Prostate gland (tissue), 2 donors: ENCODE measurements around the gene PEAR1. TPM values are rescaled to one million over a fixed set of nuclear protein-coding genes. Genes with fewer than 3 reads are reported as not detected.

ENCODE experiments used
- DNase-seq: peaks from one replicate; pipeline ENCODE4 v3.0.0-alpha.2; 2019; ENCODE audit warnings: low spot score
- H3K27ac ChIP-seq, 2 donors: fragments of 200-600 bp; sonication (generic); 2 replicates each; pipeline ENCODE4 v1.5.1; 2017 to 2019
- H3K27me3 ChIP-seq: fragments of 200-600 bp; sonication (generic); replicated peaks from 2 replicates; pipeline ENCODE4 v1.5.1; 2019; ENCODE audit not compliant: insufficient read depth
- H3K36me3 ChIP-seq, 2 donors: fragments of 200-600 bp; sonication (generic); 1 replicate in 1 of 2; 2 replicates in 1 of 2; pipeline versions ENCODE4 v1.5.1 to v1.8.1; 2017 to 2019
- H3K4me1 ChIP-seq: fragments of 200-600 bp; sonication (generic); replicated peaks from 2 replicates; pipeline ENCODE4 v1.5.1; 2019
- H3K4me3 ChIP-seq, 2 donors: fragments of 200-600 bp; sonication (generic); 2 replicates each; pipeline ENCODE4 v1.5.1; 2017 to 2019
- H3K9me3 ChIP-seq: fragments of 200-600 bp; sonication (generic); 2 replicates; pipeline ENCODE4 v1.5.1; 2017
- CTCF ChIP-seq, 4 experiments: fragments of 200-600 bp in 2 of 4; fragments of 450-650 bp in 2 of 4; sonication (generic) in 2 of 4; IDR thresholded peaks; 1 replicate in 3 of 4; 2 replicates in 1 of 4; pipeline ENCODE4 v1.5.1; 2016 to 2019; ENCODE audit warnings: antibody characterized with exemption in 4 of 4, mild to moderate bottlenecking in 2 of 4, moderate library complexity in 2 of 4
- POLR2A ChIP-seq: fragments of 450-650 bp; IDR thresholded peaks from one replicate; pipeline ENCODE4 v1.6.1; 2016; ENCODE audit warnings: antibody characterized with exemption, mild to moderate bottlenecking
- POLR2AphosphoS5 ChIP-seq: sonication (generic); formaldehyde crosslinking; IDR thresholded peaks from one replicate; pipeline ENCODE4 v1.6.1; 2017; ENCODE audit warnings: antibody characterized with exemption
- WGBS: methylation state at CpG from one replicate; pipeline ENCODE4 v1.1.5; 2018; 5-methylcytosine and 5-hydroxymethylcytosine counted together
- intact Hi-C: fragments of 100-400 bp; cut with DNase I; formaldehyde crosslinking; loops from one replicate; pipeline ENCODE4 v1.14.2; 2022
- total RNA-seq, 2 donors: library from RNA; depleted of rRNA; stranded (reverse); fragments of >200 nt; gene quantifications; one replicate each; pipeline ENCODE4 v1.1.0, GENCODE V29; 2016

PEAR1 gene
- total RNA-seq, 2 donors from 2014 or later, result 3.6 to 20.0 TPM

- TF ChIP-seq CTCF (IDR thresholded peaks at IDR 0.05) (no peak), POLR2A (no peak), POLR2AphosphoS5 (no peak)
- no peaks in the 10 kb centered on the region for H3K9me3 ChIP-seq
- DNase-seq, result no peak
- no peaks in the 10 kb centered on the region for H3K36me3 ChIP-seq
- peaks cover 3% of the 10 kb centered on the region for H3K4me1 ChIP-seq
- WGBS, result 90% methylated on average over 11 of the region's 14 CpGs
- H3K27me3 ChIP-seq, result peaks cover 6% of the 10 kb centered on the region
- intact Hi-C loops, result no loop called here
- no peak overlapping the region for H3K27ac ChIP-seq
- H3K4me3 ChIP-seq, result no peak overlapping the region
These were observed 3.7 kb downstream of the PEAR1 start for GRCh38 chr1:156897078-156897825.

GRCh38 chr1:156898161-156898566 lies 4.6 kb downstream of the PEAR1 start:
- no peak overlapping the region for H3K4me3 ChIP-seq

GRCh38 chr1:156898971-156899664 lies 5.6 kb downstream of the PEAR1 start:
- H3K4me1 ChIP-seq, result no peaks in the 10 kb centered on the region
- H3K27ac ChIP-seq, result no peak overlapping the region
- no peaks in the 10 kb centered on the region for H3K9me3 ChIP-seq
- DNase-seq, result no peak
- intact Hi-C loops, result no loop called here
- peaks cover 4% of the 10 kb centered on the region for H3K27me3 ChIP-seq
- no peak overlapping the region for H3K4me3 ChIP-seq
- TF ChIP-seq POLR2AphosphoS5 (no peak), CTCF (IDR thresholded peaks at IDR 0.05) (no peak)
- WGBS, result 86% methylated on average over 12 of the region's 12 CpGs
- H3K36me3 ChIP-seq, result no peaks in the 10 kb centered on the region

More at GRCh38 chr1:156898161-156898566, 4.6 kb downstream of the PEAR1 start:
- Histone ChIP-seq H3K27ac (no peak overlapping the region), H3K36me3 (no peaks in the 10 kb centered on the region), H3K4me1 (peaks cover under 1% of the 10 kb centered on the region), H3K27me3 (peaks cover 6% of the 10 kb centered on the region), H3K9me3 (no peaks in the 10 kb centered on the region)
- intact Hi-C loops, result no loop called here
- 65% methylated on average over 13 of the region's 13 CpGs for WGBS
- TF ChIP-seq POLR2A (no peak), POLR2AphosphoS5 (no peak), CTCF (IDR thresholded peaks at IDR 0.05) (no peak)
- no peak for DNase-seq

DNA sequence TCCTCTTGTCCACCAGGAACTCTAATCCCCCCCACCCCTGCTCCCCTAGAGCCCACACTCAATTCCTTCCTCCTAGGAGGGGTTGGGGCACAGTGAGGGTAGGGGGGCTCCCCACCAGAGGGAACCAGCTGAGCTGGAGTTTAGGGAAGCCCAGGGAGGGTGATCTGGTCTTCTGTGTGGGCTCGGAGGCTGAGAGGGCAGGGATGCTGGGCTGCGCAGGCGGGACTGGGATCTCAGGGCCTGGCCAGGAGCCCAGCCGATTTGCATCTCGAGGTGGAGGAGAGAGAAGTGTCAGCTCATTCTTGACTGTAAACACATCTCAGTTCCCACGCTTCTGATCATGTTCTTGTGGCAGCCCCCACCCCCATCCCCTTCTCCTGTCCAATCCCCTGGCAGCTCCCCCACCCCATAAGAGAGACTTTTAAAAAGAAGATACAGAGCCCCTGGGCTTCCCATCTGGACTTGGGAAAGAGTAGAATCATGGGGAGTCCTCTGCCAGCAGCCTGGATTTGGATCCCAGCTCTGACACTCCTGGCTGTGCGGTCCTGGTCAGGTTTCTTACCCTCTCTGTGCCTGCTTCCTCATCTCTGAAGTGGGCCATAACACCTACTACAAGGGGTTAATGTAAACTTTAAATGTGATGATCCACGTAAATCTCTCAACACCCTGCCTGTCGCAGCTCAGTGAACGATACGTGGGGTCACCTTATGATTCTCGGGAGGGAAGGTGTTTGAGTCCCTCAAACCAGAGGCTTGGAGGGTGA lies 6.6 kb downstream of the PEAR1 start:
- intact Hi-C loops, result no loop called here
- H3K4me1 ChIP-seq, result no peaks in the 10 kb centered on the region
- no peak for TF ChIP-seq CTCF (IDR thresholded peaks at IDR 0.05)
- no peak for TF ChIP-seq POLR2A
- no peaks in the 10 kb centered on the region for H3K9me3 ChIP-seq
- H3K27ac ChIP-seq, result no peak overlapping the region
- no peak for DNase-seq
- H3K4me3 ChIP-seq, result no peak overlapping the region
- no peaks in the 10 kb centered on the region for H3K36me3 ChIP-seq
- WGBS, result 62% methylated on average over 12 of the region's 12 CpGs
- peaks cover 4% of the 10 kb centered on the region for H3K27me3 ChIP-seq
